Liver (tissue), 9 donors: ENCODE data around the gene AUNIP. TPM values are rescaled to one million over a fixed set of nuclear protein-coding genes. Genes with fewer than 3 reads are reported as not detected.

Source experiments
- DNase-seq: peaks from one replicate; pipeline ENCODE4 v3.0.0-alpha.2; 2017; ENCODE audit warnings: low spot score
- H3K27ac ChIP-seq, 2 donors: one replicate each; pipeline ENCODE4 v1.7.0; 2013; ENCODE audit warnings: inconsistent platforms in 2 of 2, low read length in 2 of 2, control low read depth in 1 of 2, low read depth in 1 of 2, mild to moderate bottlenecking in 1 of 2
- H3K27me3 ChIP-seq, 4 donors: one replicate each; pipeline versions ENCODE4 v1.6.1 to v1.7.0; 2013; ENCODE audit warnings: low read length in 3 of 4, inconsistent platforms in 1 of 4, mild to moderate bottlenecking in 1 of 4, moderate library complexity in 1 of 4; ENCODE audit not compliant: control insufficient read depth in 4 of 4, insufficient read depth in 4 of 4
- H3K36me3 ChIP-seq, 4 donors: one replicate each; pipeline versions ENCODE4 v1.6.1 to v1.7.0; 2013; ENCODE audit warnings: low read length in 3 of 4, mild to moderate bottlenecking in 3 of 4, low read depth in 1 of 4, moderate library complexity in 1 of 4; ENCODE audit not compliant: control insufficient read depth in 4 of 4, insufficient read depth in 3 of 4
- H3K4me1 ChIP-seq, 4 donors: one replicate each; pipeline versions ENCODE4 v1.6.1 to v1.7.0; 2013; ENCODE audit warnings: low read length in 3 of 4, mild to moderate bottlenecking in 3 of 4, moderate library complexity in 1 of 4; ENCODE audit not compliant: control insufficient read depth in 4 of 4, insufficient read depth in 4 of 4
- H3K4me3 ChIP-seq, 3 donors: one replicate each; pipeline versions ENCODE4 v1.6.1 to v1.7.0; 2013; ENCODE audit warnings: low read length in 3 of 3, control low read depth in 1 of 3, low read depth in 1 of 3, mild to moderate bottlenecking in 1 of 3
- H3K9ac ChIP-seq, 2 donors: one replicate each; pipeline ENCODE4 v1.7.0; 2013; ENCODE audit warnings: low read length in 2 of 2, mild to moderate bottlenecking in 2 of 2, moderate library complexity in 2 of 2, control low read depth in 1 of 2, low read depth in 1 of 2
- H3K9me3 ChIP-seq, 4 donors: one replicate each; pipeline versions ENCODE4 v1.6.1 to v1.7.0; 2013; ENCODE audit warnings: low read length in 3 of 4; ENCODE audit not compliant: control insufficient read depth in 4 of 4
- EGR1 ChIP-seq, 2 donors: IDR thresholded peaks; 2 replicates each; pipeline ENCODE4 v1.6.1; 2016 to 2018; ENCODE audit warnings: antibody characterized with exemption in 2 of 2, low read depth in 2 of 2
- FOXA1 ChIP-seq: IDR thresholded peaks from 2 replicates; pipeline ENCODE4 v1.6.1; 2016; ENCODE audit warnings: antibody characterized with exemption
- FOXA2 ChIP-seq: IDR thresholded peaks from 2 replicates; pipeline ENCODE4 v1.6.1; 2016; ENCODE audit warnings: antibody characterized with exemption
- GABPA ChIP-seq, 2 donors: IDR thresholded peaks in 1 of 2; conservative IDR thresholded peaks in 1 of 2; 2 replicates each; pipeline ENCODE4 v1.6.1; 2016; ENCODE audit warnings: antibody characterized with exemption in 2 of 2, mild to moderate bottlenecking in 1 of 2, moderate library complexity in 1 of 2
- HNF4A ChIP-seq, 2 donors: conservative IDR thresholded peaks; 2 replicates each; pipeline ENCODE4 v1.6.1; 2016; ENCODE audit warnings: antibody characterized with exemption in 2 of 2, mild to moderate bottlenecking in 2 of 2
- HNF4G ChIP-seq: IDR thresholded peaks from 2 replicates; pipeline ENCODE4 v1.6.1; 2016; ENCODE audit warnings: antibody characterized with exemption
- JUND ChIP-seq, 2 donors: IDR thresholded peaks; 2 replicates each; pipeline ENCODE4 v1.6.1; 2016; ENCODE audit warnings: antibody characterized with exemption in 2 of 2
- NR2F2 ChIP-seq: IDR thresholded peaks from 2 replicates; pipeline ENCODE4 v1.6.1; 2016; ENCODE audit warnings: antibody characterized with exemption
- RAD21 ChIP-seq, 2 donors: IDR thresholded peaks; 2 replicates each; pipeline ENCODE4 v1.6.1; 2016; ENCODE audit warnings: antibody characterized with exemption in 2 of 2, mild to moderate bottlenecking in 2 of 2
- RXRA ChIP-seq, 2 donors: IDR thresholded peaks; 2 replicates each; pipeline ENCODE4 v1.6.1; 2017 to 2018; ENCODE audit warnings: antibody characterized with exemption in 2 of 2, mild to moderate bottlenecking in 1 of 2
- SP1 ChIP-seq: IDR thresholded peaks from 2 replicates; pipeline ENCODE4 v1.6.1; 2018; ENCODE audit warnings: antibody characterized with exemption, mild to moderate bottlenecking
- TAF1 ChIP-seq: conservative IDR thresholded peaks from 2 replicates; pipeline ENCODE4 v1.6.1; 2016; ENCODE audit warnings: antibody characterized with exemption, mild to moderate bottlenecking
- YY1 ChIP-seq: IDR thresholded peaks from 2 replicates; pipeline ENCODE4 v1.6.1; 2016; ENCODE audit warnings: antibody characterized with exemption, mild to moderate bottlenecking
- WGBS: extraction: QIAGEN DNeasy Blood & Tissue Kit; methylation state at CpG from one replicate; pipeline ENCODE4 v1.1.7; 2013; 5-methylcytosine and 5-hydroxymethylcytosine counted together
- polyA plus RNA-seq, 2 donors: library from polyadenylated mRNA; stranded (reverse) in 1 of 2; unstranded in 1 of 2; fragments of 200-250 nt in 1 of 2; fragments of >200 nt in 1 of 2; fragmentation: Nextera tagmentation in 1 of 2; extraction: Ambion mirVana in 1 of 2; gene quantifications; one replicate each; pipeline versions ENCODE4 v1.2.1 to v1.2.3, GENCODE V29; 2013 to 2015
- total RNA-seq, 2 donors: library from RNA; depleted of rRNA; stranded (reverse); fragments of >200 nt; gene quantifications; one replicate each; pipeline ENCODE4 v1.2.3, GENCODE V29; 2014
- TF ChIP-seq, protein P1 (sequence below): IDR thresholded peaks from 2 replicates; pipeline ENCODE4 v1.6.1; 2016; ENCODE audit warnings: antibody characterized with exemption, mild to moderate bottlenecking
- TF ChIP-seq, protein P2 (sequence below): IDR thresholded peaks from 2 replicates; pipeline ENCODE4 v1.6.1; 2016; ENCODE audit warnings: antibody characterized with exemption
- TF ChIP-seq, protein P3 (sequence below): IDR thresholded peaks from 2 replicates; pipeline ENCODE4 v1.6.1; 2016; ENCODE audit warnings: antibody characterized with exemption
- TF ChIP-seq, protein P4 (sequence below): fragments of 150-350 bp; IDR thresholded peaks from 2 replicates; pipeline ENCODE4 v1.5.1; 2017; ENCODE audit warnings: improper control_type of control experiment, low read depth, low read length; ENCODE audit not compliant: missing input control
- TF ChIP-seq, protein P5 (sequence below): IDR thresholded peaks from 2 replicates; pipeline ENCODE4 v1.6.1; 2016; ENCODE audit warnings: antibody characterized with exemption
- donor health status: healthy.
- donor health status: healthy.
- donor health status: healthy.
- donor health status: healthy.
- donor health status: healthy.

AUNIP gene
- total and polyA plus RNA-seq, 4 donors, result 0.18 to 9.0 (median 0.56) TPM; not detected in 1

DNA sequence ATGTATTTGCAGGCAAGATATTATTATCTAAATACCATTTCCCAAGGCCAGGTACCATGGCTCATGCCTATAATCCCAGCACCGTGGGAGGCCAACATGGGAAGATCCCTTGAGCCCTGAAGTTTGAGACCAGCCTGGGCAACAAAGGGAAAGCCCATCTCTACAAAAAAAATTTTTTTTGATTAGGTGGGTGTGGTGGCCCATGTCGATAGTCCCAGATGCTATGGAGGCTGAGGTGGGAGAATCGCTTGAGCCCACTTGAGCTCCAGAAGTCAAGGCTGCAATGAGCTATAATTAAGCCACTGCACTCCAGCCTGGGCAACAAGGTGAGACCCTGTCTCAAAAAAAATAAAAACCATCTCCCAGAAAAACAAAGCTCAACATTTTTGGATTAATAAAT, 44.7 kb upstream of the AUNIP start:
- H3K9ac ChIP-seq, result no peak overlapping the region
- TF ChIP-seq JUND (IDR thresholded peaks at IDR 0.05) (no peak), RXRA (IDR thresholded peaks at IDR 0.05) (no peak), FOXA2 (no peak), NR2F2 (no peak), YY1 (no peak), RAD21 (IDR thresholded peaks at IDR 0.05) (no peak), FOXA1 (no peak), HNF4A (conservative IDR thresholded peaks at IDR 0.05) (no peak), SP1 (no peak), TAF1 (no peak), GABPA (IDR thresholded peaks at IDR 0.05 in 1 of 2, conservative IDR thresholded peaks at IDR 0.05 in 1 of 2) (no peak), EGR1 (IDR thresholded peaks at IDR 0.05; ENCODE audit: low read depth in 2 of 2) (no peak), HNF4G (no peak)
- TF ChIP-seq, protein P1, sequence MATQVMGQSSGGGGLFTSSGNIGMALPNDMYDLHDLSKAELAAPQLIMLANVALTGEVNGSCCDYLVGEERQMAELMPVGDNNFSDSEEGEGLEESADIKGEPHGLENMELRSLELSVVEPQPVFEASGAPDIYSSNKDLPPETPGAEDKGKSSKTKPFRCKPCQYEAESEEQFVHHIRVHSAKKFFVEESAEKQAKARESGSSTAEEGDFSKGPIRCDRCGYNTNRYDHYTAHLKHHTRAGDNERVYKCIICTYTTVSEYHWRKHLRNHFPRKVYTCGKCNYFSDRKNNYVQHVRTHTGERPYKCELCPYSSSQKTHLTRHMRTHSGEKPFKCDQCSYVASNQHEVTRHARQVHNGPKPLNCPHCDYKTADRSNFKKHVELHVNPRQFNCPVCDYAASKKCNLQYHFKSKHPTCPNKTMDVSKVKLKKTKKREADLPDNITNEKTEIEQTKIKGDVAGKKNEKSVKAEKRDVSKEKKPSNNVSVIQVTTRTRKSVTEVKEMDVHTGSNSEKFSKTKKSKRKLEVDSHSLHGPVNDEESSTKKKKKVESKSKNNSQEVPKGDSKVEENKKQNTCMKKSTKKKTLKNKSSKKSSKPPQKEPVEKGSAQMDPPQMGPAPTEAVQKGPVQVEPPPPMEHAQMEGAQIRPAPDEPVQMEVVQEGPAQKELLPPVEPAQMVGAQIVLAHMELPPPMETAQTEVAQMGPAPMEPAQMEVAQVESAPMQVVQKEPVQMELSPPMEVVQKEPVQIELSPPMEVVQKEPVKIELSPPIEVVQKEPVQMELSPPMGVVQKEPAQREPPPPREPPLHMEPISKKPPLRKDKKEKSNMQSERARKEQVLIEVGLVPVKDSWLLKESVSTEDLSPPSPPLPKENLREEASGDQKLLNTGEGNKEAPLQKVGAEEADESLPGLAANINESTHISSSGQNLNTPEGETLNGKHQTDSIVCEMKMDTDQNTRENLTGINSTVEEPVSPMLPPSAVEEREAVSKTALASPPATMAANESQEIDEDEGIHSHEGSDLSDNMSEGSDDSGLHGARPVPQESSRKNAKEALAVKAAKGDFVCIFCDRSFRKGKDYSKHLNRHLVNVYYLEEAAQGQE, result no peak
- TF ChIP-seq, protein P2, sequence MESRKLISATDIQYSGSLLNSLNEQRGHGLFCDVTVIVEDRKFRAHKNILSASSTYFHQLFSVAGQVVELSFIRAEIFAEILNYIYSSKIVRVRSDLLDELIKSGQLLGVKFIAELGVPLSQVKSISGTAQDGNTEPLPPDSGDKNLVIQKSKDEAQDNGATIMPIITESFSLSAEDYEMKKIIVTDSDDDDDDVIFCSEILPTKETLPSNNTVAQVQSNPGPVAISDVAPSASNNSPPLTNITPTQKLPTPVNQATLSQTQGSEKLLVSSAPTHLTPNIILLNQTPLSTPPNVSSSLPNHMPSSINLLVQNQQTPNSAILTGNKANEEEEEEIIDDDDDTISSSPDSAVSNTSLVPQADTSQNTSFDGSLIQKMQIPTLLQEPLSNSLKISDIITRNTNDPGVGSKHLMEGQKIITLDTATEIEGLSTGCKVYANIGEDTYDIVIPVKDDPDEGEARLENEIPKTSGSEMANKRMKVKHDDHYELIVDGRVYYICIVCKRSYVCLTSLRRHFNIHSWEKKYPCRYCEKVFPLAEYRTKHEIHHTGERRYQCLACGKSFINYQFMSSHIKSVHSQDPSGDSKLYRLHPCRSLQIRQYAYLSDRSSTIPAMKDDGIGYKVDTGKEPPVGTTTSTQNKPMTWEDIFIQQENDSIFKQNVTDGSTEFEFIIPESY, result no peak
- TF ChIP-seq, protein P3, sequence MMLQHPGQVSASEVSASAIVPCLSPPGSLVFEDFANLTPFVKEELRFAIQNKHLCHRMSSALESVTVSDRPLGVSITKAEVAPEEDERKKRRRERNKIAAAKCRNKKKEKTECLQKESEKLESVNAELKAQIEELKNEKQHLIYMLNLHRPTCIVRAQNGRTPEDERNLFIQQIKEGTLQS, result no peak
- TF ChIP-seq, protein P4, sequence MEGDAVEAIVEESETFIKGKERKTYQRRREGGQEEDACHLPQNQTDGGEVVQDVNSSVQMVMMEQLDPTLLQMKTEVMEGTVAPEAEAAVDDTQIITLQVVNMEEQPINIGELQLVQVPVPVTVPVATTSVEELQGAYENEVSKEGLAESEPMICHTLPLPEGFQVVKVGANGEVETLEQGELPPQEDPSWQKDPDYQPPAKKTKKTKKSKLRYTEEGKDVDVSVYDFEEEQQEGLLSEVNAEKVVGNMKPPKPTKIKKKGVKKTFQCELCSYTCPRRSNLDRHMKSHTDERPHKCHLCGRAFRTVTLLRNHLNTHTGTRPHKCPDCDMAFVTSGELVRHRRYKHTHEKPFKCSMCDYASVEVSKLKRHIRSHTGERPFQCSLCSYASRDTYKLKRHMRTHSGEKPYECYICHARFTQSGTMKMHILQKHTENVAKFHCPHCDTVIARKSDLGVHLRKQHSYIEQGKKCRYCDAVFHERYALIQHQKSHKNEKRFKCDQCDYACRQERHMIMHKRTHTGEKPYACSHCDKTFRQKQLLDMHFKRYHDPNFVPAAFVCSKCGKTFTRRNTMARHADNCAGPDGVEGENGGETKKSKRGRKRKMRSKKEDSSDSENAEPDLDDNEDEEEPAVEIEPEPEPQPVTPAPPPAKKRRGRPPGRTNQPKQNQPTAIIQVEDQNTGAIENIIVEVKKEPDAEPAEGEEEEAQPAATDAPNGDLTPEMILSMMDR, result no peak
- TF ChIP-seq, protein P5, sequence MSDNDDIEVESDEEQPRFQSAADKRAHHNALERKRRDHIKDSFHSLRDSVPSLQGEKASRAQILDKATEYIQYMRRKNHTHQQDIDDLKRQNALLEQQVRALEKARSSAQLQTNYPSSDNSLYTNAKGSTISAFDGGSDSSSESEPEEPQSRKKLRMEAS, result no peak
- no peaks in the 10 kb centered on the region for H3K9me3 ChIP-seq
- H3K4me1 ChIP-seq, result peaks cover 7 to 21% (median 14%) of the 10 kb centered on the region in 4 donors
- peaks cover 0 to 1% (median 0%) of the 10 kb centered on the region in 4 donors for H3K36me3 ChIP-seq
- H3K27ac ChIP-seq, result no peak overlapping the region
- no peak overlapping the region for H3K4me3 ChIP-seq
- no peaks in the 10 kb centered on the region for H3K27me3 ChIP-seq
- no peak for DNase-seq
- 91% methylated on average over 3 of the region's 3 CpGs for WGBS
